A673 (cell line): ENCODE data around the gene HDHD2. TPM values are rescaled to one million over a fixed set of nuclear protein-coding genes. Genes with fewer than 3 reads are reported as not detected.

Experiments used
- BruUV-seq: library from RNA; stranded (reverse); fragments of 400-500 nt; replicated peaks from 2 replicates; lab custom pipeline; 2021; lab: Mats Ljungman, UMichigan
- CTCF ChIA-PET: fragments of 300-600 bp; sonication (Branson Sonifier 250); formaldehyde crosslinking; loops from one replicate; lab custom pipeline; 2022; ENCODE audit warnings: antibody characterized with exemption; lab: Charles Lee
- POLR2A ChIA-PET: fragments of 300-600 bp; sonication (Branson Sonifier 250); formaldehyde crosslinking; loops from one replicate; lab custom pipeline; 2022; ENCODE audit warnings: antibody characterized with exemption; ENCODE audit not compliant: low non-redundant PET; lab: Charles Lee
- DNase-seq: peaks from one replicate; pipeline ENCODE4 v3.0.0-alpha.2; 2015; ENCODE audit warnings: low spot score
- H3K27ac ChIP-seq: fragments of 200-600 bp; sonication (generic); 2 replicates; pipeline ENCODE4 v1.5.1; 2016; ENCODE audit warnings: mixed run types, low read depth, mild to moderate bottlenecking, mixed read lengths, antibody characterized with exemption, low read length; ENCODE audit not compliant: poor library complexity, severe bottlenecking
- H3K27me3 ChIP-seq: fragments of 200-600 bp; sonication (generic); replicated peaks from 2 replicates; pipeline ENCODE4 v1.6.1; 2017; ENCODE audit warnings: mixed run types, low read depth, mild to moderate bottlenecking, mixed read lengths, antibody characterized with exemption, low read length; ENCODE audit not compliant: insufficient read depth, poor library complexity
- H3K36me3 ChIP-seq: fragments of 200-600 bp; sonication (generic); 2 replicates; pipeline ENCODE4 v1.6.1; 2016; ENCODE audit warnings: mixed run types, mild to moderate bottlenecking, mixed read lengths, antibody characterized with exemption, low read length; ENCODE audit not compliant: insufficient read depth, poor library complexity, severe bottlenecking
- H3K4me1 ChIP-seq: fragments of 200-600 bp; sonication (generic); 2 replicates; pipeline ENCODE4 v1.6.1; 2017; ENCODE audit warnings: mixed run types, mild to moderate bottlenecking, mixed read lengths, antibody characterized with exemption, low read length; ENCODE audit not compliant: insufficient read depth, poor library complexity, severe bottlenecking
- H3K4me3 ChIP-seq: fragments of 200-600 bp; sonication (generic); 2 replicates; pipeline ENCODE4 v1.5.1; 2016; ENCODE audit warnings: low read depth, mixed run types, mild to moderate bottlenecking, mixed read lengths, low read length; ENCODE audit not compliant: poor library complexity, severe bottlenecking
- H3K9me3 ChIP-seq: fragments of 200-600 bp; sonication (generic); 2 replicates; pipeline ENCODE4 v1.6.1; 2016; ENCODE audit warnings: mixed run types, low read depth, mild to moderate bottlenecking, mixed read lengths, antibody characterized with exemption, low read length; ENCODE audit not compliant: poor library complexity, severe bottlenecking
- CTCF ChIP-seq: fragments of 300-800, 200-600 bp; sonication (generic); conservative IDR thresholded peaks from 2 replicates; pipeline ENCODE4 v1.5.1; 2017; ENCODE audit warnings: low read depth, mild to moderate bottlenecking, antibody characterized with exemption, low read length, moderate library complexity, mixed read lengths
- EZH2 ChIP-seq: fragments of 200-600 bp; sonication (generic); IDR thresholded peaks from 2 replicates; pipeline ENCODE4 v1.6.1; 2017; ENCODE audit warnings: borderline replicate concordance, low read depth, mild to moderate bottlenecking, mixed read lengths, antibody characterized with exemption, low read length; ENCODE audit not compliant: poor library complexity, severe bottlenecking
- intact Hi-C: fragments of 100-400 bp; cut with micrococcal nuclease; formaldehyde crosslinking; loops from one replicate; pipeline ENCODE4 v1.10.0; 2022; ENCODE audit not compliant: unreplicated experiment
- total RNA-seq: library from RNA; stranded (reverse); gene quantifications from 2 replicates; pipeline ENCODE4 v1.2.3, GENCODE V29; 2021

Gene HDHD2
- total RNA-seq, 1 experiment from 2014 or later = 49.9 TPM

GRCh38 chr18:47121146-47121545 is 29.2 kb downstream of the HDHD2 start:
- BruUV-seq = no TSS peak
- no peaks in the 10 kb centered on the region for H3K9me3 ChIP-seq
- H3K36me3 ChIP-seq = peaks cover 10% of the 10 kb centered on the region
- no peak for DNase-seq
- no peak for TF ChIP-seq EZH2
- TF ChIP-seq CTCF = no peak
- ChIA-PET CTCF (no interaction called here), POLR2A (interaction anchor here (0.6 kb wide), 1 partner anchor 45 kb away, joined by 3 read pairs; no protein-coding TSS in a partner anchor)
- no peak overlapping the region for H3K27ac ChIP-seq
- no peak overlapping the region for H3K4me3 ChIP-seq
- H3K27me3 ChIP-seq = no peaks in the 10 kb centered on the region
- no peaks in the 10 kb centered on the region for H3K4me1 ChIP-seq
- intact Hi-C loops = no loop called here

DNA sequence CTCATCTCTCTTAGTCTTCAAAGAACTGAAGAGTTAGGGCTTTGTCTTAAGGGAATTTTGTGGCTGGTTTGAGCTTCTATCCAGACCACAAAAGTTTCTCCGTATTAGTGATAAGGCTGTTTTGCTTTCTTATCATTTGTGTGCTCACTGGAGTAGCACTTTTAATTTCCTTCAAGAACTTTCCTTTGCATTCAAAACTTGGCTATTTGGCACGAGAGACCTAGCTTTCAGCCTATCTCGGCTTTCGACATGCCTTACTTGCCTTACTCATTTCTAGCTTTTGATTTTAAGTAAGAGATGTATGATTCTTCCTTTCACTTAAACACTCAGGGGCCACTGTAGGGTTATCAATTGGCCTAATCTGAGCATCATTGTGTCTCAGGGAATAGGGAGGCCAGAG is 29.9 kb downstream of the HDHD2 start:
- ChIA-PET POLR2A (no interaction called here), CTCF (no interaction called here)
- Histone ChIP-seq H3K4me1 (no peaks in the 10 kb centered on the region), H3K9me3 (no peaks in the 10 kb centered on the region), H3K4me3 (no peak overlapping the region), H3K36me3 (peaks cover 10% of the 10 kb centered on the region), H3K27me3 (no peaks in the 10 kb centered on the region), H3K27ac (no peak overlapping the region)
- BruUV-seq = no TSS peak
- no peak for DNase-seq
- intact Hi-C loops = no loop called here
- TF ChIP-seq CTCF = no peak

DNA sequence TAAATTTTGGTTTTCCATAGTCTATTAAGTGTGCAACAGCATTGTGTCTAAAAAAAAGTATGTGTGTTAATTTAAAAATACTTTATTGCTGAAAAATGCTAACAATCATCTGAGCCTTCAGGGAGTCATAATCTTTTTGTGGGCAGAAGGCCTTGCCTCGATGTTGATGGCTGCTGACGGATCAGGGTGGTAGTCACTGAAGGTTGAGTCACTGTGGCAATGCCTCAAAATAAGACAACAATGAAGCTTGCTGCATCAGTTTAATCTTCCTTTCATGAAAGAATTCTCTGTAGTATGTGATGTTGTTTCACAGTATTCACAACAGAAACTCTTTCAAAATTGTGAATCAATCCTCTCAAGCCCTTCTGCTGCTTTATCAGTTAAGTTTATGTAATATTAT is 31.3 kb downstream of the HDHD2 start:
- POLR2A ChIA-PET = no interaction called here
- CTCF ChIA-PET = no interaction called here
- Histone ChIP-seq H3K27ac (no peak overlapping the region), H3K4me1 (no peaks in the 10 kb centered on the region), H3K36me3 (peaks cover 9% of the 10 kb centered on the region), H3K9me3 (no peaks in the 10 kb centered on the region), H3K27me3 (no peaks in the 10 kb centered on the region), H3K4me3 (no peak overlapping the region)
- no TSS peak for BruUV-seq
- no peak for DNase-seq
- TF ChIP-seq CTCF (no peak), EZH2 (no peak)
- intact Hi-C loops = no loop called here
